T-helper 1 cell (primary cell): ENCODE data around the gene TCF4.
"Not testable (repeated sequence)": the region's sequence is repeated elsewhere in the genome, so short reads cannot be mapped to it uniquely, and the experiment has no call there.

Experiments used
- DNase-seq, 5 donors: peaks; one replicate each; pipeline ENCODE4 v3.0.0-alpha.2; 2012 to 2020

TCF4 gene

GRCh38 chr18:55469134-55469533 is 118.9 kb downstream of the TCF4 start:
- not testable (repeated sequence) for DNase-seq

DNA sequence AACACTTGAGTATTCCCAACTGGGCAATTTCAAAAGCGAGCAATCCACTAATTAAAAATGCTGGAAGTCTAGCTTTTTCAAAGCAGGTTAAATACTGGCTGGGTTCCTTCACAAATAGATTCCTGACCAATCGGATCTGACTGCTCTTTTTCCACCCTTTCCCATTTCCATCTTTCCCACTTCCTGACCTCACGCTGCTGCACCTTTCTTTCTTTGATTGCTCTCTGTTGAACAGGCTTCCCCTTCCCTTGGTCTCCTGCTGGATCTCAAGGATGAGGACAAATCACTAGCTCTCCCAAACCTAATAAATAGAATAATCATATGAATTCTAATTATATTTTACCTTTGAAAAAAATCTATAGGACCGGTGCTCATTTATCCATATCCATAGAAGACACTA is 121.2 kb downstream of the TCF4 start:
- DNase-seq: no peak

DNA sequence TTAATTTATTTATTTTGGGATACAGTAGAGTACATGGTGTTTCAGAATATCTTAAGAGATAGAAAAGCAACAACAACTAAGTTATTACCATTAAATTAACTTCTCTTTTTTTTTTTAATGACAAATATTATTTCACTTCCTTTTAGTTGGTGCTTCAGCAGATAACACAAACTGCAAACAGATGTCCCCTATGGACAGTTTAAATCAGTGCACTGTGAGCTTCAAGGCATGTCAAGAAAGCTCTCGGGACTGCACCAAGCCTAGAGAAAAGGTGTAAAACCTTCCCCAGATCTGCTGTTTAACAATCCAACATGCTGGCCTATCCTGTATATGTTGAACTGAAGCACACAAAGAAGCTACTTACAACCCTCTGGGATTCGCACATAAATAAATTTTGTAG is 122.7 kb downstream of the TCF4 start:
- DNase-seq: no peak

DNA sequence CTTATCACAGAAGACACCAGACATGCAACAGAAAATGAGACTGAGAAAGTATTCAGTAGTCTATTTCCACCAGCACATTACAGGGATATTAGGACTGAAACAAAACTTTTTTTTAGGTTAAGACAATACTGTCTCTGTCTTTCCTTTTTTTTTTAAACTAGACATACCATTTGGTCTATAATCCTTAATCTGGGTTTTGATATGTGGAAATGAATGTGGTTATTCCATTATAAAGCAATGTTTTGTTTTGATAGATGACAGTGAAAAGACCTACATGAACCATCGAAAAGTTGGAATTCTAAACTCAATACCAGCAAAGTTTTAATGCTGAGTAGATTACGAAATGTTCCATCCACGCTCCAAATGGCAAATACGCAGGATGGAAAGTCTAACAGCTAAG is 123.4 kb downstream of the TCF4 start:
- DNase-seq: no peak

DNA sequence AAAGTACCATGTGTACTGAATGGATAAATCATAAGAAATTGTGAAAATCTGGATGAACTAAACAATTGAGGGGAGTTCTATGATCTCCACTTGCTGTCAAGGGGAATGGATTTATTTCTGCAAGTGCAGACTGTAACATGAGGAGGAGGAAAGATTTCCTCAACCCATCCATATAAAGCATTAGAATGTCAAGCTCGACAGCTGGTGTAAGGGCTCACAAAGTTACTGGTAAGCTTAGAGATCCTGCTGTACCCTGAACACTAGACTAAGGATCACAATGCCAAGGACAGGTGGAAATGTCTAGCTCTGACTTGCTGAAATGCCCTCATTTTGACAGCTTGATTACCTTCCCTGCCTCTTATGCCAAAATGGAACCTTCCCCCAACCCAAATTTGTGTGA is 125.3 kb downstream of the TCF4 start:
- no peak for DNase-seq

- DNase-seq: no peak
Measured at GRCh38 chr18:55461848-55462247, 126.1 kb downstream of the TCF4 start.

DNA sequence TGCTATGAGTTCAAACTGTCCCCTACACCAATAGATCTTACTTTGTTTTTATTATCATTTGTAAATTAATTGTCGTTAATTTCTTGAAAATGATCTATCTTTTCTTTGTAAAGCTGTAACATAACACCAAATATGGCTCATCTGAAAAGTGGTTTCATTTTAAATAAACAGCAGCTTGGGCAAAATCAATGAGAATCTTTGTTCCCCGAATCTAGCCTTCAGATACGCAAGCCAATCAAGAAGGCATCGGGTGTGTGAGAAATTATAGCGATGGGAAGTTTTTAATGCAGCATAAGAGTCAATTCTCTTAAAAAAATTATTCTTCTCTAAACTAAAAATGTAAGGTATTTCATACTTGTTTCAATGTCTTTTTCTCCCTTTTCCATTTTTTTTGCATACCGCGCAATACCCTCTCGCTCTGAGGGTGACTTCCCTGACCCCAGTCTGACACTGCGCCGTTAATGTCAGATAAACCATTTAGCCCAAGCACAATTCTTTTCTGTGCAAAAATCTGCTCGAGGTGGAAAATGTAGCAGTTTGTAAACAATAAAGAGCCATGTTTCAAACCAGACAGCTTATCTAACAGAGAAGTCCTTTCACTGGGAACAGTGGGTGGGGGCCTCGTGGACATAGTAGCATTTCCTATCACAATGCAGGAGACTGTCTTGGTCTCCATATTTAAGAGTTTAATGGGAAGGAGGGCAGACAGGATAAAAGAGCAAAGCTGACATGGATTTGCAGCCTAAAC is 129.4 kb downstream of the TCF4 start:
- no peak for DNase-seq

DNA sequence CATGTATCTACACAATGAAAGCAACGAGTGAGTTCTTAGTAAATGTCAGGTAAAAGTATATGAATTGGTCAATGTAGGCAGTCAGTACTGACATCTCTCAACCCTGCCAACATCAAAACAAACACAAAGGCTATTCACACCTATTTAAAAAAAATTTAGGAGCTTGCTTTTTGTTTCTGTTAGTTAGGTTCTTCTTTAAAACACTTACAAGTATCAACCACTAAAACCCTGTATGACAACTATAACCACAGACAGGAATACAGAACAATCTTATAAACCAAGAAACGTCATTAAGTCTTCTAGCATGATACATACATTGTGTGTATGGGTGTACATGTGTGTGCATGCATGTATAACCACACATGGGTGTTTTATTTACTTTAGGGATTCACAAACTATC is 131.0 kb downstream of the TCF4 start:
- DNase-seq: no peak

DNA sequence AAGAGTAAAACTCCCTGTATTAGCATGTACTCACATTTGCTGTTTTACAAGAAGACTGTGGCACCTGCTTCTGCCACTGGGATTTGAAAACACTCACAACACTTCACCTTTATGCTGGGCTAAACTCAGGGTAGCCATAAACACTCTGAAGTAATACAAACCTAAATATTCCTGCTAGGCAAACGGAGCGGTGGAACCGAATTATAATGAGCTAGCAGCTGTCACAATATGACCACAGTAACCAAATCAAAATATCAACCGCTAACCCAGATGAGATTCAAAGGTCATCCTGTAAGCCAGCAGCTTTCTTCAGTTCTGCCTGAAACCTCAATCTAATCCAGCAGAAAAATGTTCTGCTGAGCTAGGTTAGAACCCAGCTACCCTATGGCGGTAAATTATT is 132.1 kb downstream of the TCF4 start:
- no peak for DNase-seq

GRCh38 chr18:55453186-55453585 is 134.8 kb downstream of the TCF4 start:
- no peak for DNase-seq

DNA sequence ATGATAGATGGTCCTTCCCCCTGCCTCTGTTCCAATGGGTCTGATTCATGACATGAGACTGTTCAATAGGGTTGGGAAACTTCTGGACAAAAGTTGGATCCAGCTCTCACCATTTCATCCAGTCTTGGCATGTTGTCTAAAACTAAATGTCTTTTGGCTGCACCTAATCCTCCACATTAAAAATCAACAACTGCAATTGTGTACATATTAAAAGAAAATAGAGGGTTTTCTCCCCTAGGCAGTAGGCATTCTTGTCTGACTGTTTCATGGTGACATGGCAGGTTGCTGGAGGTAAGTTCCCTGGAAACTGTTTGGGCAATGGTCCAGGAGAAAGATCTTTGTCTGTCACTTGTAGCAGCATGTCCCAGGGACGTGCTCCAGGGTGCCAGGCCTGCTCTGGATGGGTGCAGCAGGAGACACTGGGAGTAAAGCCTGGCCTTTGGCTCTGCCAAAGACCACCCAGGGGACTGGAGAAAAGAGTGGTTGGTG is 135.8 kb downstream of the TCF4 start:
- no peak for DNase-seq

GRCh38 chr18:55449412-55450140 is 138.4 kb downstream of the TCF4 start:
- no peak for DNase-seq

DNA sequence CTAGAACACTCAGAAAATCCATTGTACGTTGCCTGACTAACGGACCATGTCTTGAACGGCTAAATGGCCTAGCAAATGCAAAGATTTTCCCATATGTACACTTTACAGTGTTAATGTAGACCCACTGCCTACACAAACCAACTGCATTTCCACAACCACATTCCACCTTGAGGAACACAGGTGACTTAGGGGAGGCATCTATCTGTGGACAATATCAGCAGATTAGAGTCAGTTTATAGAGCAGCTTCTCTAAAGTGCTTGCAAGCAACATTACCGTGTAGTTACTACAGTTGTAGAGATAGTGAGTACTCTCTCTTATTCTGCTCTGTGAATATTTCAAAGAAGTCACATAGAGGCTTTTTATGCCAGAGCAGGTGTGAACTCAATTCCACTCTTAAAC is 139.6 kb downstream of the TCF4 start:
- no peak for DNase-seq

- no peak for DNase-seq
Measured at GRCh38 chr18:55447672-55448018, 140.3 kb downstream of the TCF4 start.

- DNase-seq: no peak
Measured at GRCh38 chr18:55446996-55447671, 140.9 kb downstream of the TCF4 start.

GRCh38 chr18:55444536-55444935 is 143.5 kb downstream of the TCF4 start:
- DNase-seq: no peak

- no peak for DNase-seq
Measured at GRCh38 chr18:55443776-55444175, 144.2 kb downstream of the TCF4 start.

- DNase-seq: no peak
Measured at GRCh38 chr18:55442561-55442960, 145.4 kb downstream of the TCF4 start.

- DNase-seq: no peak
Measured at GRCh38 chr18:55440988-55441387, 147.0 kb downstream of the TCF4 start.

- DNase-seq: no peak
Measured at GRCh38 chr18:55439056-55439455, 148.9 kb downstream of the TCF4 start.

GRCh38 chr18:55435592-55435991 is 152.4 kb downstream of the TCF4 start:
- DNase-seq: no peak

- no peak for DNase-seq
Measured at GRCh38 chr18:55433648-55434047, 154.3 kb downstream of the TCF4 start.

DNA sequence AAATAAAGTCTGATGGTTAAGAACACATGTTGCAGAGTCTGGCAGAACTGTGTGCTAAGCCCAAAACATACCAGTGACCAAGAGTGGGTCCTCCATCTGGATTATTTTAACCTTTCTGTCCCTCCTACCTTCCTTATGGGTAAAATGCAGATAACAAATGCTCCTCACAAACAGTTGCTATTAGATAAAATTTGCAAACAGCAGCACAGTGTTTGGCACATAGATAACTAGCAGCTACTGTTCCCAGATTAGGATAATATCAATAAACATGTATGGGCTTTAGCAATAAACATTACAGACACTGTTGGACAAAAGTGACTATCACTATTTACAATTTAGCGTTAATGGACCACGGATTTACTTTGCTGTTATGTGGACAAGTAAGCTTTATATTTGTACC is 154.9 kb downstream of the TCF4 start:
- DNase-seq: no peak
